Activated CD4-positive, alpha-beta T cell treated with anti-CD3 and anti-CD28 coated beads for 24 hours (primary cell): ENCODE data around the gene NKAIN4.
"Not testable (repeated sequence)": the region's sequence is repeated elsewhere in the genome, so short reads cannot be mapped to it uniquely, and the experiment has no call there.

ENCODE experiments used
- DNase-seq, 2 donors: peaks; one replicate each; pipeline ENCODE4 v3.0.0-alpha.2; 2020; ENCODE audit warnings: low read depth in 2 of 2

The NKAIN4 gene

GRCh38 chr20:63236116-63236837, 18.0 kb downstream of the NKAIN4 start:
- DNase-seq = no peak

GRCh38 chr20:63235399-63235983, 18.8 kb downstream of the NKAIN4 start, which contains the start of gene BIRC7:
BIRC7 (plus strand) TSS chr20:63235905; CDS start chr20:63236097, 192 bp downstream.
- DNase-seq = no peak

GRCh38 chr20:63234693-63235398, 19.4 kb downstream of the NKAIN4 start:
- DNase-seq = no peak

GRCh38 chr20:63233924-63234323, 20.3 kb downstream of the NKAIN4 start:
- DNase-seq = no peak

DNA sequence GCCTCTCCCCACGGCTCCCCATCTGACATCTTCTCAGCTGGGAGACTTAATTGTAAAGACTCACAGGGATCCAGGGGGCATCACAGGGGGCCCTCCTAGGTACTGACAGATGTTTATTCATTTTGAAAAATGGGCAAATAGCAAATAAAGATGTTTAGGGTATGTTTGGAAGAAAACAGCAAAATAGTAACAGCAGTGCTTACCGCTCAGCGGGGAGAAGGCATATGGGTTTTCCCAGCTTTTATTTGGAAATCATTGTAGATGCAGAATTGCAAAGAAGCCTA, 21.3 kb downstream of the NKAIN4 start:
- DNase-seq = no peak

DNA sequence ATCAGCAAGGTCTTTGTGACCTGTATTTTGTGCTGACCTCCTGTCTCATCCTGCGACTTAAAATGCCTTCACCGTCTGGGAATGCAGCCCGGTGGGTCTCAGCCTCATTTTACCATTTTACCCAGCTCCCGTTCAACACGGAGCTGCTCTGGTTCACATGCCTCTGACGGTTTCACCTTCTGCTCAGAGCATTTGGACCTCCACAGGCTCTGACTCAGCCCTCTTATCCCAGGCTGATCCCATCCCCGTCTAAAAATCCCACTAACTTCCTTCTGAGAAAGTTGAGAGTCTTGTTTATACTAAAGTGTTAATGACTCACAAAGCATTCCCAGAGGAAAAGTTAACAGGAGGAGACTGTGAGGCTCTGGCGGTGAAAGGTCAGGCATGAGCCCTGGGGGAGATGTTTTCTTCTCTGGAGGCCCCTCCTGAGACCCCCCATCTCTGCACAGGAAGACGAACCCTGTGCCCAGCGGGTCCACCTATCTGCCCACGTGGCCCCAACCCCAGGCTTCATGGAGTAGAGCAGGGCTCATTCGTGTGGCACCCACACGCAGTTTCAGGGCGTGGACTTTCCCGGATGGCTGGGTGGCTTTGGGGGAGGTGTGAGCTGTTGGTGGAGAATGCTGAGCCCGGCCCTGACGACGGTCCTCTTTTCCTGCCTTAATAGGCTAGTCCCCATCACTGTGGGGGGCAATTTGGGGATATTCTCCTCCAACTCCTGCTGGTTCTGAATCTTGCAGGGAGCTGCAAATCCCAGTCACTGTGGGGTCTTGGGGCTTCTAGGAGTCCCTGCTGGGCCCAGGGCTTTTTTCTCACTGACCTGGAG, 21.8 kb downstream of the NKAIN4 start:
- no peak for DNase-seq

DNA sequence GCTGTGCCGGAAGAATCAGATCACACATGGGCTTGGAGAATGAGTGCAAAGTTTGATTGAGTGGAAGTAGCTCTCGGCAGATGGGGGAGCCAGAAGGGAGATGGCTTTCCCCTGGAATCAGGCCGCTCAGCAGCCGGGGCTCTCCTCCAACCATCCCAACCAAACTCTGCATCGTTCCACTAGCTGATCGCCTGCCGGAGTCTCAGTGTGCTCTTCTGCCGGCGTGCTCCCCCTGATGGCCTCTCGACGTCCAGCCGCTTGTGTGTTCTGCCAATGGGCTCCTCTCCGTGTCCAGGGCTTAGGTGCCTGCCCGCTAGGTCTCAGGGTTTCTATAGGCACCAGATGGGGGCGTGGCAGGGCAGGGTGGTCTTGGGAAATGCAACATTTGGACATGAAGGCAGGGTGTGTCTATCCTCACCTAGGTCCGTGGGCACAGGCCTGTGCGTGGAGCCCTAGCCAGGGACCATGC, 23.4 kb downstream of the NKAIN4 start:
- DNase-seq = no peak

DNA sequence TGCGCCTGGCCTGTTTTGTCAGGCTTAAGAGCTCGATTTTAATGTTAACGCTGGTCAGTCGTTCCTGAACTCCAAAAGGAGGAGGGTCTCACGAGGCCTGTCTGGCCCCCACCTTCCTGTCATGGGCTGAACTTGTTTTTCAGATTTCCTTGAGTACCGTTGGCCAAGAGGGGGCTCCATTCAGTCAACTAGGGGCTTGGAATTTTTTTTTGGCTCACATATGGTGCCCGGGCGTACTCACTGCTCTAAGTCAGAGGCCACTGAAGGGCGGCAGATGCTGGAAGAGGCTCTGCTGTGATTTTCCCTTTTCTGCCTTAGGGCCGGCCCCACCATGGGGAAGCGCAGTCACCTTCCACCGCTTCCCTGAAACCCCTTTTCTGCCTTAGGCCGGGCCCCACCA, 25.5 kb downstream of the NKAIN4 start:
- no peak for DNase-seq

DNA sequence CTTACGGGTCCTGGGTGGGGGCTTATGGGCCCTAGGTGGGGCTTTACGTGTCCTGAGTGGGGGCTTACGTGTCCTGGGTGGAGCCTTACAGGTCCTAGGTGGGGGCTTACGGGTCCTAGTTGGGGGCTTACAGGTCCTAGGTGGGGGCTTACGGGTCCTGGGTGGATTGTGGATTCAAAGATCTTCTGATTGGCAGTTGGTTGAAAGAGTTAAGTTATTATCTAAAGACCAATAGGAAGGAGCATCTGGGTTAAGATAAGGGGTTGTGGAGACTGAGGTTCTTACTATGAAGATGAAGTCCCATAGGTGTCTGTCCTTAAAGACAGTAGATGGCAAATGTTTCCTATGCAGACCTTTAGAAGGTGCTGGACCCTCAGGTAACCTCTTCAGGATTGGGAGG, 27.0 kb downstream of the NKAIN4 start:
- no peak for DNase-seq

DNA sequence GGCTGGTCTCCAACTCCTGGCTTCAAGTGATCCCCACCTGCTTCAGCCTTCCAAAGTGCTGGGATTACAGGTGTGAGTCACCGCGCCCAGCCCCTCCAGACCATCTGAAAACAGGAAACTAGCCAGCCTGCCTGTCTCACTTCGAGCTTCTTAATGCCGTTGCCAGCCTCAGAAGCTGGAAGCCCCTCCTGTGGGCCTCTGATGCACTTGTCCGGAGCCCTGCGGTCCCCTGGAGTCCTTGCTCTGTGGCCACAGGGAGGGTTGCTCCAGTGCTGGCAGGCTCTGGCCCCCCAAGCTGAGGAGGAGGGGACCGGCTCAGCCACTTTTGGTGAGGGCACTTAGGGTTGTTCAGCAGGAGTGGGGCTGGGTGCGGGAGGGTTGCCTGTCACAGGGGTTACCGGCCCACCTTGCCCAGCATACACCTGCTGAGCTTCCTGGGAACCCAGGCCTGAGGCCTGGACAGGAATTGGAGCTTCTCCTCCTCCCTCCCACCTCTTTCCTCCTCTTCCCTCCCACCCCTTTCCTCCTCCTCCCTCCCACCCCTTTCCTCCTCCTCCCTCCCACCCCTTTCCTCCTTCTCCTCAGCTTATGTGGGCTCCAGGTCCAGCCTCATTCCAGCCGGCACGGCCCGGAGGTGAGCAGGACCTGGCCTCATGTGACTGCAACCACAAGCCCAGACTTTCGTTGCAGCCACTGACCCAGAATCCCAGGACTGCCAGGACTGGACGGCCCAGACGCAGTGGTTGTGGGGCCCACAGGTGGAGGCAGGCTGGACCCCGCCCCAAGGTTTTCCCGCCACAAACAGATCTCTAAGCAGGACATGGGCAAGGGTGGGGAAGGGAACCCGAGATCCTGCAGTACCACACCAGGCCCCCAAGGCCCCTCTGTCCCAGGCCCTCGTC, 28.0 kb downstream of the NKAIN4 start:
- no peak for DNase-seq

- DNase-seq = no peak
Measured at GRCh38 chr20:63225082-63225454, 29.2 kb downstream of the NKAIN4 start.

- no peak for DNase-seq
Measured at GRCh38 chr20:63224412-63225081, 29.7 kb downstream of the NKAIN4 start.

GRCh38 chr20:63223826-63224207, 30.4 kb downstream of the NKAIN4 start:
- DNase-seq = no peak

- no peak for DNase-seq
Measured at GRCh38 chr20:63223121-63223825, 31.0 kb downstream of the NKAIN4 start.

DNA sequence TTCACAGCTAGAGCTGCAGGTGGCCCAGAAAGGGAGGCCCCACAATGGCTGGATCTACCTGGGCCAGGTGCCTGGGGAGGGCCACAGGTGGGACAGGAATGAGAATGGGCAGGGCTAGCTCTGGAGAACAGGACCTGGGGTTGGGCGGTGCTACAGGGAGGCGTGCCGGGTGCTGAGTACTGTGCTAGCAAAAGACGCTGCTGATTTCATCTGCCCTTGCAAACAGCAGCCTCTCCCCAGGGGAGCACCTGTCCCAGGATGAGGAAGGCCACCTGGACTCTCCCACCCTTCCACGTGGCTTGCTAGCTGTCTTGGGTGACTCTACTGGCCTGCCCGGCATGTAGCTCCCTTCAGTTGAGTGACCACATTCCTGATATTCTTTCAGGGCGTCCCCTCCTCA, 31.7 kb downstream of the NKAIN4 start:
- DNase-seq = no peak

GRCh38 chr20:63221400-63222053, 32.7 kb downstream of the NKAIN4 start:
- not testable (repeated sequence) for DNase-seq

GRCh38 chr20:63220696-63221399, 33.4 kb downstream of the NKAIN4 start:
- no peak for DNase-seq

DNA sequence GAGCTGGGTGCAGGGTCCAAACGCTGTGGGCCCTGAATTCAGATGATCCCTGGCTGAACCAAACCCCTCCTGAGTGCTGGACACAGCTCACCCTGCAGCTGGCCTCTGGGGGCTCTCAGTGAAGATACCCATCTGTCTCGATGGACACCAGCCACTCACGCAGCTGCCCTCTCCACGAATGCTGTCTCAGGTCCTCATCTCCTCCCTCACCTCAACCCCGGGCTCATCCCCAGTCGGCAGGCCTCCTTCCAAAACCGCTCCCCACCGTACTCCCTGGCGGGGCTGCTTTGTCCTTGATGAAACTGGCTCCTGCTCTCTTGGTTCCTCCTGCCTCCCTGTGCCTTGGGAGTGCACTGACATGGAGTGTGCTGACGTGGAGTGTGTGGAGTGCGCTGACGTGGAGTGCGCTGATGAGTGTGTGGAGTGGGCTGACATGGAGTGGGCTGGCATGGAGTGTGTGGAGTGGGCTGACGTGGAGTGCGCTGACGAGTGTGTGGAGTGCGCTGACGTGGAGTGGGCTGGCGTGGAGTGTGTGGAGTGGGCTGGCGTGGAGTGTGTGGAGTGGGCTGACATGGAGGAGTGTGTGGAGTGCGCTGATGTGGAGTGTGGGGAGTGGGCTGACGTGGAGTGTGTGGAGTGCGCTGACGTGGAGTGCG, 34.3 kb downstream of the NKAIN4 start:
- no peak for DNase-seq
